Endothelial cell of umbilical vein (primary cell): Measurements from ENCODE around the gene PRRG2. TPM values are rescaled to one million over a fixed set of nuclear protein-coding genes. Genes with fewer than 3 reads are reported as not detected.

Experiments used
- BruUV-seq: library from RNA; stranded (reverse); fragments of 400-500 nt; replicated peaks from 2 replicates; lab custom pipeline; 2021; lab: Mats Ljungman, UMichigan
- CTCF ChIA-PET: fragments of 300-600, 350-600 bp; sonication (Branson Sonifier 250); formaldehyde crosslinking; loops from one replicate; lab custom pipeline; 2021; ENCODE audit warnings: antibody characterized with exemption, inconsistent platforms; lab: Charles Lee
- POLR2A ChIA-PET: fragments of 300-600, 350-600 bp; sonication (Branson Sonifier 250); formaldehyde crosslinking; loops from one replicate; lab custom pipeline; 2021; ENCODE audit warnings: antibody characterized with exemption, inconsistent platforms; lab: Charles Lee
- DNase-seq: peaks from one replicate; pipeline ENCODE4 v3.0.0-alpha.2; 2011; ENCODE audit warnings: low read depth, low spot score
- FAIRE-seq: peaks from 2 replicates; lab custom pipeline; 2011; peaks lifted over from hg19 to GRCh38; lab: Jason Lieb, UNC
- H2AFZ ChIP-seq: 2 replicates; pipeline ENCODE4 v1.6.0; 2012; ENCODE audit warnings: low read depth, low read length, control low read depth, inconsistent platforms
- H3K27ac ChIP-seq: 2 replicates; pipeline ENCODE4 v1.5.1; 2011; ENCODE audit warnings: low read depth, mild to moderate bottlenecking, control low read depth, low read length, moderate library complexity; ENCODE audit not compliant: insufficient read depth
- H3K27me3 ChIP-seq, 2 experiments: 2 replicates each; pipeline versions ENCODE4 v1.6.0 to v1.6.1; 2011; ENCODE audit warnings: low read length in 2 of 2, mixed read lengths in 1 of 2; ENCODE audit not compliant: control insufficient read depth in 2 of 2, insufficient read depth in 2 of 2
- H3K36me3 ChIP-seq, 2 experiments: 2 replicates in 1 of 2; 3 replicates in 1 of 2; pipeline ENCODE4 v1.5.1; 2011; ENCODE audit warnings: low read length in 2 of 2, mild to moderate bottlenecking in 1 of 2, moderate library complexity in 1 of 2; ENCODE audit not compliant: control insufficient read depth in 2 of 2, insufficient read depth in 2 of 2; ENCODE audit errors: extremely low read depth in 1 of 2
- H3K4me1 ChIP-seq: 3 replicates; pipeline ENCODE4 v1.5.1; 2011; ENCODE audit warnings: mild to moderate bottlenecking, low read length; ENCODE audit not compliant: control insufficient read depth, insufficient read depth; ENCODE audit errors: extremely low read depth
- H3K4me2 ChIP-seq: 2 replicates; pipeline ENCODE4 v1.6.1; 2011; ENCODE audit warnings: low read length, control low read depth, mixed read lengths; ENCODE audit not compliant: insufficient read depth
- H3K4me3 ChIP-seq, 3 experiments: fragments of 200-600 bp in 1 of 3; sonication (generic), shearing (Covaris generic) in 1 of 3; replicated peaks in 1 of 3; 2 replicates each; pipeline ENCODE4 v1.5.1; 2011 to 2016; ENCODE audit warnings: control low read depth in 3 of 3, low read length in 3 of 3, mild to moderate bottlenecking in 2 of 3, inconsistent platforms in 1 of 3, low read depth in 1 of 3, moderate library complexity in 1 of 3; ENCODE audit not compliant: insufficient read depth in 1 of 3
- H3K79me2 ChIP-seq: 2 replicates; pipeline ENCODE4 v1.6.0; 2012; ENCODE audit warnings: low read length, inconsistent platforms; ENCODE audit not compliant: control insufficient read depth, insufficient read depth
- H3K9ac ChIP-seq: replicated peaks from 2 replicates; pipeline ENCODE3; 2011; ENCODE audit warnings: low read length, control low read depth; ENCODE audit not compliant: insufficient read depth; ENCODE audit errors: extremely low read depth
- H3K9me1 ChIP-seq: replicated peaks from 3 replicates; pipeline ENCODE4 v1.6.0; 2011; ENCODE audit warnings: mild to moderate bottlenecking, low read length; ENCODE audit not compliant: control insufficient read depth, insufficient read depth; ENCODE audit errors: extremely low read depth
- H3K9me3 ChIP-seq: replicated peaks from 2 replicates; pipeline ENCODE4 v1.5.1; 2012; ENCODE audit warnings: low read length, inconsistent platforms; ENCODE audit not compliant: control insufficient read depth, insufficient read depth
- H4K20me1 ChIP-seq: replicated peaks from 2 replicates; pipeline ENCODE3; 2011; ENCODE audit warnings: mild to moderate bottlenecking, low read length; ENCODE audit not compliant: control insufficient read depth, insufficient read depth; ENCODE audit errors: extremely low read depth
- CTCF ChIP-seq, 2 donors: IDR thresholded peaks; 1 replicate in 1 of 2; 2 replicates in 1 of 2; pipeline ENCODE4 v1.5.1; 2011; ENCODE audit warnings: low read length in 2 of 2, mild to moderate bottlenecking in 2 of 2, moderate library complexity in 2 of 2, control low read depth in 1 of 2, inconsistent platforms in 1 of 2, low read depth in 1 of 2; ENCODE audit not compliant: insufficient read depth in 1 of 2; ENCODE audit errors: extremely low read depth in 1 of 2
- EZH2 ChIP-seq: IDR thresholded peaks from 2 replicates; pipeline ENCODE4 v1.6.1; 2012; ENCODE audit warnings: borderline replicate concordance, low read depth, mild to moderate bottlenecking, moderate library complexity, low read length, inconsistent platforms; ENCODE audit not compliant: severe bottlenecking
- FOS ChIP-seq: IDR thresholded peaks from 2 replicates; pipeline ENCODE4 v1.6.1; 2011; ENCODE audit warnings: mild to moderate bottlenecking, low read length, moderate library complexity, borderline replicate concordance; ENCODE audit not compliant: insufficient read depth
- GATA2 ChIP-seq: IDR thresholded peaks from 2 replicates; pipeline ENCODE4 v1.7.0; 2011; ENCODE audit warnings: low read depth, mild to moderate bottlenecking, moderate library complexity, mixed read lengths, low read length; ENCODE audit not compliant: insufficient read length, insufficient read depth
- MAX ChIP-seq: IDR thresholded peaks from 2 replicates; pipeline ENCODE4 v1.6.1; 2011; ENCODE audit not compliant: insufficient read depth, insufficient read length
- MYC ChIP-seq: IDR thresholded peaks from one replicate; pipeline ENCODE4 v1.6.1; 2011; ENCODE audit warnings: mild to moderate bottlenecking, low read depth, low read length
- POLR2A ChIP-seq: IDR thresholded peaks from 2 replicates; pipeline ENCODE4 v1.6.1; 2012; ENCODE audit warnings: low read depth, mild to moderate bottlenecking, control low read depth, low read length
- dilution Hi-C: fragments of 300-500 bp; cut with MboI; formaldehyde crosslinking; loops from one replicate; pipeline ENCODE4 v1.15.0; 2019; ENCODE audit warnings: low sequenced_read_pairs; ENCODE audit not compliant: extremely low pct_ligation_motif_present
- intact Hi-C: fragments of 100-400 bp; cut with micrococcal nuclease; formaldehyde crosslinking; loops from one replicate; pipeline ENCODE4 v1.10.0; 2022
- polyA plus RNA-seq, 4 experiments: library from polyadenylated mRNA; depleted of rRNA in 3 of 4; stranded (reverse) in 3 of 4; unstranded in 1 of 4; fragments of >200 nt; gene quantifications; 2 replicates each; pipeline versions ENCODE4 v1.2.1 to v1.2.3, GENCODE V29; 2011 to 2012; ENCODE audit warnings: missing spikeins in 1 of 4
- total RNA-seq: library from RNA; stranded (reverse); gene quantifications from 2 replicates; pipeline ENCODE4 v1.2.3, GENCODE V29; 2021

Gene PRRG2
- total and polyA plus RNA-seq, 2 donors (not counting 3 experiments of a cell fraction or from before 2014, with no cell fraction given): 2.6 to 2.9 TPM

- POLR2A ChIA-PET: no interaction called here
- no peak for FAIRE-seq
- peaks cover 42% of the 10 kb centered on the region for H3K79me2 ChIP-seq
These were observed 16.5 kb downstream of the PRRG2 start for GRCh38 chr19:49597703-49597974.

More at GRCh38 chr19:49597703-49597974, 16.5 kb downstream of the PRRG2 start:
- CTCF ChIA-PET: interaction anchor here (1.2 kb wide), 1 partner anchor 42 kb away, joined by 3 read pairs; the partner anchor contains the start of gene RRAS
- TF ChIP-seq MYC: no peak
- TF ChIP-seq MAX: no peak
- TF ChIP-seq FOS: no peak
- no peak for TF ChIP-seq POLR2A
- no peak for TF ChIP-seq EZH2
- no peak for TF ChIP-seq CTCF (IDR thresholded peaks at IDR 0.05; ENCODE audit: extremely low read depth in 1 of 2, insufficient read depth in 1 of 2, low read depth in 1 of 2, low read length in 2 of 2)
- TF ChIP-seq GATA2: no peak
- H4K20me1 ChIP-seq: no peaks in the 10 kb centered on the region
- dilution Hi-C loops: no loop called here
- no peaks in the 10 kb centered on the region for H3K27me3 ChIP-seq
- no peak overlapping the region for H2AFZ ChIP-seq
- no peak overlapping the region for H3K9ac ChIP-seq
- peaks cover 5% of the 10 kb centered on the region for H3K4me1 ChIP-seq
- H3K36me3 ChIP-seq: peaks cover 11 to 48% of the 10 kb centered on the region in 2 experiments
- no peaks in the 10 kb centered on the region for H3K9me1 ChIP-seq
- BruUV-seq: no TSS peak
- DNase-seq: no peak
- no peak overlapping the region for H3K4me2 ChIP-seq
- no peak overlapping the region for H3K4me3 ChIP-seq
- H3K9me3 ChIP-seq: no peaks in the 10 kb centered on the region
- intact Hi-C loops: no loop called here
- no peak overlapping the region for H3K27ac ChIP-seq
